K562 (cell line): ENCODE measurements around the gene TCF4. TPM values are rescaled to one million over a fixed set of nuclear protein-coding genes. Genes with fewer than 3 reads are reported as not detected.
A peak's percentile ranks its signal among the peaks of the same experiment; 100 is the strongest.

Experiments used
- ATAC-seq: fragments of 200-7000 bp; cut with Tn5 transposase; 3 replicates; pipeline ENCODE4 v1.9.1; 2020; ENCODE audit warnings: moderate library complexity
- BruUV-seq: library from RNA; stranded (reverse); fragments of 400-500 nt; replicated peaks from 2 replicates; lab custom pipeline; 2021; lab: Mats Ljungman, UMichigan
- CTCF ChIA-PET: fragments of 300-600 bp; formaldehyde crosslinking; extraction: SDS; loops from one replicate; lab custom pipeline; 2021; ENCODE audit warnings: low intra/inter-chr PET ratio; lab: Yijun Ruan, JAX
- POLR2A ChIA-PET: fragments of 300-600, 350-650 bp; sonication (Branson Sonifier 250); formaldehyde crosslinking; extraction: SDS; loops from one replicate; lab custom pipeline; 2021; ENCODE audit warnings: antibody characterized with exemption, inconsistent platforms; lab: Yijun Ruan, JAX
- DNase-seq, 4 experiments: peaks; one replicate each; pipeline versions ENCODE4 v3.0.0 to v3.0.0-alpha.2; 2011 to 2018; ENCODE audit warnings: low spot score in 3 of 4, mixed read lengths in 3 of 4; ENCODE audit errors: extremely low read depth in 1 of 4
- FAIRE-seq: peaks from 2 replicates; lab custom pipeline; 2011; peaks lifted over from hg19 to GRCh38; lab: Jason Lieb, UNC
- H2AFZ ChIP-seq: 2 replicates; pipeline ENCODE4 v1.6.0; 2011; ENCODE audit warnings: low read depth, low read length, control low read depth, inconsistent platforms
- H3K27ac ChIP-seq: fragments of 200-600 bp; 3 replicates; pipeline ENCODE4 v1.8.0; 2011; ENCODE audit warnings: low read depth, mild to moderate bottlenecking, control low read depth, inconsistent platforms, low read length, moderate library complexity, mixed read lengths; ENCODE audit errors: extremely low read depth
- H3K27me3 ChIP-seq, 2 experiments: fragments of 300-600 bp in 1 of 2; 2 replicates in 1 of 2; 3 replicates in 1 of 2; pipeline versions ENCODE4 v1.6.0 to v1.8.0; 2011; ENCODE audit warnings: inconsistent platforms in 2 of 2, low read length in 2 of 2, mild to moderate bottlenecking in 1 of 2, mixed read lengths in 1 of 2, moderate library complexity in 1 of 2; ENCODE audit not compliant: control insufficient read depth in 2 of 2, insufficient read depth in 2 of 2
- H3K36me3 ChIP-seq: fragments of 300-600 bp; 3 replicates; pipeline ENCODE4 v1.8.0; 2011; ENCODE audit warnings: mild to moderate bottlenecking, low read length, inconsistent platforms; ENCODE audit not compliant: control insufficient read depth, insufficient read depth
- H3K4me1 ChIP-seq, 2 experiments: fragments of 200-600 bp in 1 of 2; replicated peaks in 1 of 2; 2 replicates in 1 of 2; 3 replicates in 1 of 2; pipeline versions ENCODE4 v1.5.1 to v1.8.0; 2011; ENCODE audit warnings: inconsistent platforms in 2 of 2, low read length in 2 of 2, mild to moderate bottlenecking in 1 of 2, mixed read lengths in 1 of 2, moderate library complexity in 1 of 2; ENCODE audit not compliant: control insufficient read depth in 2 of 2, insufficient read depth in 2 of 2
- H3K4me2 ChIP-seq: 2 replicates; pipeline ENCODE4 v1.6.1; 2011; ENCODE audit warnings: low read length, control low read depth, inconsistent platforms, mixed read lengths; ENCODE audit not compliant: insufficient read depth
- H3K4me3 ChIP-seq: fragments of 200-600 bp; sonication (generic), shearing (Covaris generic); 2 replicates; pipeline ENCODE4 v1.5.1; 2016; ENCODE audit warnings: control low read depth, inconsistent platforms
- H3K79me2 ChIP-seq: fragments of 200-600 bp; 3 replicates; pipeline ENCODE4 v1.8.0; 2011; ENCODE audit warnings: low read length, inconsistent platforms; ENCODE audit not compliant: control insufficient read depth, insufficient read depth
- H3K9ac ChIP-seq, 2 experiments: 2 replicates each; pipeline versions ENCODE4 v1.6.0 to v1.6.1; 2011; ENCODE audit warnings: low read depth in 2 of 2, low read length in 2 of 2, control low read depth in 1 of 2, inconsistent platforms in 1 of 2, mild to moderate bottlenecking in 1 of 2, mixed read lengths in 1 of 2; ENCODE audit not compliant: insufficient read depth in 1 of 2
- H3K9me1 ChIP-seq: one replicate; pipeline ENCODE4 v1.6.0; 2011; ENCODE audit warnings: inconsistent platforms, mild to moderate bottlenecking, low read length, moderate library complexity; ENCODE audit not compliant: control insufficient read depth, insufficient read depth
- H3K9me3 ChIP-seq: replicated peaks from 2 replicates; pipeline ENCODE4 v1.5.1; 2011; ENCODE audit warnings: low read depth, low read length, inconsistent platforms; ENCODE audit not compliant: control insufficient read depth, insufficient read depth
- H4K20me1 ChIP-seq: replicated peaks from 2 replicates; pipeline ENCODE4 v1.6.1; 2011; ENCODE audit warnings: low read length, inconsistent platforms, mixed read lengths; ENCODE audit not compliant: control insufficient read depth, insufficient read depth
- ESRRA ChIP-seq: fragments of 450-650 bp; IDR thresholded peaks from 2 replicates; pipeline ENCODE4 v1.6.1; 2014; ENCODE audit warnings: low read depth, mild to moderate bottlenecking, moderate library complexity, borderline replicate concordance
- YY1 ChIP-seq, 3 experiments: IDR thresholded peaks; 2 replicates each; pipeline ENCODE4 v1.6.1; 2011; ENCODE audit warnings: low read length in 2 of 3, mild to moderate bottlenecking in 2 of 3, moderate library complexity in 2 of 3, borderline replicate concordance in 1 of 3, control low read depth in 1 of 3, low read depth in 1 of 3; ENCODE audit not compliant: insufficient read depth in 3 of 3, insufficient replicate concordance in 2 of 3, control insufficient read depth in 1 of 3, insufficient read length in 1 of 3; ENCODE audit errors: extremely low read depth in 1 of 3
- WGBS: fragments of 100-300 bp; shearing (Covaris generic); methylation state at CpG from one replicate; pipeline ENCODE4 v1.1.6; 2016; ENCODE audit warnings: low coverage, mixed read lengths; ENCODE audit not compliant: insufficient coverage; ENCODE audit errors: missing lambda C conversion rate; 5-methylcytosine and 5-hydroxymethylcytosine counted together
- in situ Hi-C: fragments of 300-500 bp; cut with MboI; formaldehyde crosslinking; loops from 4 replicates; pipeline ENCODE4 v1.15.0; 2018; ENCODE audit warnings: inconsistent platforms, mixed read lengths
- intact Hi-C: fragments of 100-400 bp; cut with micrococcal nuclease; formaldehyde crosslinking; loops from 2 replicates; pipeline ENCODE4 v1.14.2; 2022
- polyA plus RNA-seq, 8 experiments: library from polyadenylated mRNA; depleted of rRNA in 4 of 8; stranded (reverse) in 5 of 8; unstranded in 3 of 8; fragments of >200 nt; fragmentation: Nextera tagmentation in 2 of 8; fragmentation: Illumina TruSeq in 1 of 8; extraction: Ambion mirVana in 2 of 8; extraction: Trizol in 1 of 8; gene quantifications; 2 replicates each; pipeline versions ENCODE4 v1.2.1 to v1.2.3, GENCODE V29; 2011 to 2014; ENCODE audit warnings: inconsistent platforms in 1 of 8, missing spikeins in 1 of 8
- total RNA-seq, 7 experiments: library from RNA; depleted of rRNA in 6 of 7; stranded (reverse); fragments of >200 nt in 6 of 7; fragmentation: Illumina TruSeq in 2 of 7; extraction: Trizol in 2 of 7; gene quantifications; 2 replicates each; pipeline versions ENCODE4 v1.2.1 to v1.2.3, GENCODE V29; 2011 to 2021; ENCODE audit warnings: low replicate concordance in 1 of 7

Gene TCF4
- total and polyA plus RNA-seq, 9 of the 15 experiments (the other 6 are each of a cell fraction or from before 2014, with no cell fraction given) = 4.8 to 24.7 (median 15.2) TPM

DNA sequence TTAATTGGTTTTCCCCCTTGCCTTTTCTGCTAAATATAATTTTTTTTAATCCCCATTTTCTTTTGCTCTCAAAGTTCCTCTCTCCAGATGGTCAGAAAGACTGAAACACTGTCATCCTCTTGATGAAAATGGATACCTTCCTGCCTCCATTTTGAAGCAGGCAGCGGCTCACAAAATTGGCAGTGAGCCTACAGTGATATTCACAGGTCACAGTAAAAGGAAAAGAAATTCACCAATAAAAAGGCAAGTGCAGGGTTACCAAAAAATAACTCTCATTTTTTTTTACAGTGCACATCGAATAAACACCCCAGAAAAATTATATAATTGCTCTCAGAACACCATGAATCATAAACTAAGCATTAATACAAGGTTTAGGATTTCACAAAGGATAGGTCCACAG is 307.5 kb downstream of the TCF4 start:
- Histone ChIP-seq H3K27me3 (no peaks in the 10 kb centered on the region), H4K20me1 (no peaks in the 10 kb centered on the region), H2AFZ (no peak overlapping the region), H3K9me1 (no peaks in the 10 kb centered on the region), H3K4me1 (no peaks in the 10 kb centered on the region), H3K79me2 (no peaks in the 10 kb centered on the region), H3K9ac (no peak overlapping the region), H3K9me3 (no peaks in the 10 kb centered on the region), H3K27ac (no peak overlapping the region), H3K4me2 (no peak overlapping the region), H3K36me3 (0 out of 3 replicates have a peak, but pooled peaks cover 1% of the 10 kb centered on the region), H3K4me3 (no peak overlapping the region)
- no TSS peak for BruUV-seq
- intact Hi-C loops (no loop called here), in situ Hi-C loops (no loop called here)
- 27% methylated on average over 2 of the region's 2 CpGs for WGBS
- POLR2A ChIA-PET = no interaction called here
- ATAC-seq = no peak
- DNase-seq = no peak
- TF ChIP-seq YY1 (IDR thresholded peaks at IDR 0.05; ENCODE audit: borderline replicate concordance in 1 of 3, control insufficient read depth in 1 of 3, extremely low read depth in 1 of 3, insufficient read depth in 3 of 3, insufficient read length in 1 of 3, insufficient replicate concordance in 2 of 3, low read depth in 1 of 3, low read length in 2 of 3) (peak in 1 of 3 experiments; percentile 30), ESRRA (no peak)
- FAIRE-seq = no peak
- CTCF ChIA-PET = no interaction called here
